ENCODE data around the gene MYO6.

Gene MYO6

DNA sequence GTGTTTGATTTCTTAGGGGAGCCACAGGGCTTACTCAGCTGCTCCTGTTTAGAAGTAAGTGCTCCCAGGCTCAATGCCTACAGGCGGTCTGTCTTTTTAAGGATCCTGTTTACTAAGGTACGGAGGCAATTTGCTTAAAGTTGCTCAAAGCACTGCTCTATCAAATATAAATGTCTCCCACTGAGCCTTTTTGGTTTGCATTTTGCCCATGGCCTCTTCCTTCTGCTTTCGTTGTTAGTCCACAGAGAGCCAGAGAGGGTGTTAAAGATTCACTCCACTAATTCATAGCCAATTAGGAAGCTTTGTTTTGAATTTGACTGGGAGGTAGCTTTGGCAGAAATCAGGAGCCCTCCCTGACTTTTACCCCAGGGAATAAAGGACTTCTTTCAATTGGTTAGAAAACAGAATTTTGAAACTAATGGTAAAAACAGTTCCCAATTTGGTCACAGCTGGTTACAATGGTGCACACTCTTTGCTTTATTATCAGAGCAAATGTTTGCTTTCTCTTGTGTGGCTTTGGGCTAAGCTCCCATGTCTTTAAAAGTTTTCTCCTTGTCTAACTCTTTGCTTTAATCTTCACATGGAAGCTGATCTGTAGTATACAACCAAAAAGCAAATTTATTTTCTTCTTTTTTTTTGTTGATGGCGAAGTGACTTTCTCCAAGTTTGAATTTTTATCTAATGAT is 197.2 kb downstream of the MYO6 start:
- TF ChIP-seq ZNF274 (IDR thresholded peaks at IDR 0.05; ENCODE audit: low read depth, low read length) = no peak
- H3K4me3 ChIP-seq (ENCODE audit: low read length) = no peak overlapping the region

DNA sequence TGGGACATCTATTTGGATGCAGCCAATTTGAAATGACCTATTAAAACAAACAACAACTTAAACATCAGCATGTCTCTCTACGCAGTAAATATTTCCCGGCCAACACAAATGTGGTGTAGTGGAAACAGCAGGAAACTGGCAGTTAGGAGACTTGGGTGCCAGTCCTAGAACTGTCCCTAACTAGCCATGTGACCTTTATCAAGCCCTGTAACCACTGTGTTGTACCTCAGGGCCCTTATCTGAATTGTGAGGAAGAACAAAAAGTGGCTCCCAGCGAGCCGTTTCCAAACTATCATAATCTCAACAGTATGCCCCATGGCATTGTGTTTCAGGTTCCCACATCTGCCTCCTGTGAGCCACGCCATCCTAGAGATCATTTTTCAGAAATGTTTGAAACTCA is 198.9 kb downstream of the MYO6 start:
- no peak for TF ChIP-seq ZNF274 (IDR thresholded peaks at IDR 0.05; ENCODE audit: low read depth, low read length)
- no peak overlapping the region for H3K4me3 ChIP-seq (ENCODE audit: low read length)

DNA sequence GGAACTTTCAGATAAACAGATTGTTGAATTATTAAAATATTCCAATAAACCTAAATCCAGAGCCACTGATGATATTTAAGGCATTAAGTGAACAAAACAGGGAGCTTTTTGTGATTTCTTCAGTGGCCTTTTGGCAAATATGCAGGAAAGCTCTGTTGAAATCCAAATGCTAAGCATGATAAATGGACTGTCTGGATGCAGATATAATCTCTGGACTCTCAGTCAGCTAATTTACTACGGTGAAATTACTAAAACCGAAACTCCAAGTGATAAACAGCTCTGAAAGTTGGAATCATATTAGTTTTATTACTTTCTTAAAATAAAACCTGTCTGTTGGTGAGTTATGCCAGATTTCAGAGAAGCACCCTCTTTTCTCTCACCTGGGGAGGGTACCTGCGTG is 203.1 kb downstream of the MYO6 start:
- H3K4me3 ChIP-seq (ENCODE audit: low read length) = no peak overlapping the region
- no peak for TF ChIP-seq ZNF274 (IDR thresholded peaks at IDR 0.05; ENCODE audit: low read depth, low read length)

DNA sequence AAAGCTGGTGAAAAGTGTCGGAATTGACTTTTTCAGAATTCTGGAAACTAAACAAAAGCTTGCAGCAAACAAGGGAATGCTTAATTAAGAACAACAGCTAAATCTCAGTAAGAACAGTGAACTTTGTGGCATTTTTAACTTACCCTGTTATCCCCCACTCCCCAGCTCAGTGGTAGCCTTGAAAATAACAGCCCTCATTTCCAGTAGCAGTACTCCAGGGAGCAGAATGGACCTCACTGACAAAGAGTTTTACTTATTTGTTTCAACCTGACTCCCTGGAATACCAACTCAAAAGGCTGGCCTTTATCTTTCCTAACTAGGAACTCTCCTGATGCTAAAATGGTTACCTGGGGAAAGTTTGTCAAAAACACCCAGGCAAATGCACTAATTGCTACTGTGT is 214.5 kb downstream of the MYO6 start:
- no peak for TF ChIP-seq ZNF274 (IDR thresholded peaks at IDR 0.05; ENCODE audit: low read depth, low read length)
- H3K4me3 ChIP-seq (ENCODE audit: low read length) = no peak overlapping the region

DNA sequence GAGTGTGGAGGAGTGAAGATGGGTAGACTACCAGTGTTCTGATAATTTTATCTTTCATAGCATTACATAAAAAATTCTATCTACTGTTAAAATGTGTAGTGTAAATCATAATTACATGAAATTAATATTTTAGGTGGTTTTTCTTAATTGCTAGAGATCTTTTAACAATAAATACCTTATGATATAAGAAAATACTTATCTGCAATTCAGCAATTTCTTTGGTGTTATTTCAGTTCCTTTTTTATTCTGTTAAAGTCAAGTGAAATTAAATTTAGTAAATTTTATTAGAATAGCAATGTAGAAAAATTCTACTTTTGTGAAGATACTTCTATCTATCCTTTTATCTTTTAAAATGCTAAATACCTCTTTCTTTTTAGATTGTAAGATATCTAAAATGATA is 219.1 kb downstream of the MYO6 start:
- TF ChIP-seq ZNF274 (IDR thresholded peaks at IDR 0.05; ENCODE audit: low read depth, low read length) = no peak

More for the DNA sequence above, 219.1 kb downstream of the MYO6 start:
- H3K4me3 ChIP-seq (ENCODE audit: low read length) = no peak overlapping the region

Measured in GM08714 (cell line).